Esophagus squamous epithelium (tissue), 5 donors: ENCODE data around the gene FRMPD2. TPM values are rescaled to one million over a fixed set of nuclear protein-coding genes. Genes with fewer than 3 reads are reported as not detected.

Experiments
- DNase-seq: peaks from one replicate; lab custom pipeline; 2025; lab: John Stamatoyannopoulos, UW
- H3K27ac ChIP-seq, 4 donors: fragments of 200-600 bp; sonication (generic); one replicate each; pipeline ENCODE4 v1.5.1; 2016 to 2019; ENCODE audit warnings: mild to moderate bottlenecking in 1 of 4
- H3K27me3 ChIP-seq, 4 donors: fragments of 200-600 bp; sonication (generic); 1 replicate in 3 of 4; 2 replicates in 1 of 4; pipeline versions ENCODE4 v1.5.1 to v1.6.0; 2017 to 2021; ENCODE audit warnings: antibody characterized with exemption in 1 of 4
- H3K36me3 ChIP-seq, 3 donors: fragments of 200-600 bp; sonication (generic); one replicate each; pipeline ENCODE4 v1.5.1; 2016 to 2019
- H3K4me1 ChIP-seq, 3 donors: fragments of 200-600 bp; sonication (generic); one replicate each; pipeline ENCODE4 v1.5.1; 2017 to 2019
- H3K4me3 ChIP-seq, 4 donors: fragments of 200-600 bp; sonication (generic); 1 replicate in 3 of 4; 2 replicates in 1 of 4; pipeline ENCODE4 v1.5.1; 2016 to 2019; ENCODE audit warnings: mild to moderate bottlenecking in 2 of 4, moderate library complexity in 1 of 4
- H3K9me3 ChIP-seq, 3 donors: fragments of 200-600 bp; sonication (generic); one replicate each; pipeline ENCODE4 v1.5.1; 2016 to 2019
- POLR2A ChIP-seq, 4 donors: fragments of 450-650 bp; IDR thresholded peaks; one replicate each; pipeline ENCODE4 v1.6.1; 2017; ENCODE audit warnings: antibody characterized with exemption in 4 of 4, mild to moderate bottlenecking in 4 of 4, moderate library complexity in 3 of 4
- WGBS, 2 donors: methylation state at CpG; one replicate each; pipeline ENCODE4 v1.1.5; 2018; 5-methylcytosine and 5-hydroxymethylcytosine counted together
- intact Hi-C: fragments of 100-400 bp; cut with DNase I; formaldehyde crosslinking; loops from one replicate; pipeline ENCODE4 v1.15.0; 2022
- total RNA-seq, 4 donors: library from RNA; depleted of rRNA; stranded (reverse); fragments of >200 nt; gene quantifications; one replicate each; pipeline ENCODE4 v1.1.0, GENCODE V29; 2016
- TF ChIP-seq, protein P1 (sequence below), 6 experiments: fragments of 450-650 bp in 4 of 6; fragments of 200-600 bp in 2 of 6; sonication (generic) in 2 of 6; IDR thresholded peaks; one replicate each; pipeline ENCODE4 v1.5.1; 2016 to 2019; ENCODE audit warnings: antibody characterized with exemption in 6 of 6, mild to moderate bottlenecking in 4 of 6, moderate library complexity in 4 of 6
- donor health status: DM: yes; HTN: yes; CAD: no.

The FRMPD2 gene
- total RNA-seq, 4 donors from 2014 or later = not detected

DNA sequence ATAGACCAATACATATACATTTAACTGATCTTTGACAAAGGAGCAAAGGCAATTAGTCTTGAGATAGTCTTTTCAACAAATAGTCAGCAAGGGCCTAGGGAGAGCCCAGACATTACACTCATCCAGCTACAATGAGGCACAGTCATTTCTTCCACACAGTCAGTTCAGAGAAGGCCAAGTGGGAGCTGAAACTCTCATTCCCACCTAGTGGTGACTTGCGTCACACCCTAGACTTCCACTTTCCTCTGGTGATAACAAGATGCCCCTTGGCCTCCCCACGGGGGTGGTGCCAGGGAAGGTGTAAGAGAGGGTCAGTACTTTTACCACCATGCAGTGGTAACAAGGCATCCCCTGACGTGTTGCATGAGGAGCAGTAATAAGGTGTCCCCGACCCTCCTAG lies 8.0 kb downstream of the FRMPD2 start:
- Histone ChIP-seq H3K27ac (no peak overlapping the region), H3K27me3 (no peaks in the 10 kb centered on the region), H3K4me1 (no peaks in the 10 kb centered on the region), H3K9me3 (no peaks in the 10 kb centered on the region), H3K36me3 (no peaks in the 10 kb centered on the region), H3K4me3 (no peak overlapping the region)
- intact Hi-C loops = no loop called here
- TF ChIP-seq POLR2A (IDR thresholded peaks at IDR 0.05) = no peak
- TF ChIP-seq, protein P1, sequence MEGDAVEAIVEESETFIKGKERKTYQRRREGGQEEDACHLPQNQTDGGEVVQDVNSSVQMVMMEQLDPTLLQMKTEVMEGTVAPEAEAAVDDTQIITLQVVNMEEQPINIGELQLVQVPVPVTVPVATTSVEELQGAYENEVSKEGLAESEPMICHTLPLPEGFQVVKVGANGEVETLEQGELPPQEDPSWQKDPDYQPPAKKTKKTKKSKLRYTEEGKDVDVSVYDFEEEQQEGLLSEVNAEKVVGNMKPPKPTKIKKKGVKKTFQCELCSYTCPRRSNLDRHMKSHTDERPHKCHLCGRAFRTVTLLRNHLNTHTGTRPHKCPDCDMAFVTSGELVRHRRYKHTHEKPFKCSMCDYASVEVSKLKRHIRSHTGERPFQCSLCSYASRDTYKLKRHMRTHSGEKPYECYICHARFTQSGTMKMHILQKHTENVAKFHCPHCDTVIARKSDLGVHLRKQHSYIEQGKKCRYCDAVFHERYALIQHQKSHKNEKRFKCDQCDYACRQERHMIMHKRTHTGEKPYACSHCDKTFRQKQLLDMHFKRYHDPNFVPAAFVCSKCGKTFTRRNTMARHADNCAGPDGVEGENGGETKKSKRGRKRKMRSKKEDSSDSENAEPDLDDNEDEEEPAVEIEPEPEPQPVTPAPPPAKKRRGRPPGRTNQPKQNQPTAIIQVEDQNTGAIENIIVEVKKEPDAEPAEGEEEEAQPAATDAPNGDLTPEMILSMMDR (IDR thresholded peaks at IDR 0.05) = no peak
- 70 to 100% methylated on average over 3 to 4 of the region's 4 CpGs for WGBS, 2 donors
- DNase-seq = no peak

DNA sequence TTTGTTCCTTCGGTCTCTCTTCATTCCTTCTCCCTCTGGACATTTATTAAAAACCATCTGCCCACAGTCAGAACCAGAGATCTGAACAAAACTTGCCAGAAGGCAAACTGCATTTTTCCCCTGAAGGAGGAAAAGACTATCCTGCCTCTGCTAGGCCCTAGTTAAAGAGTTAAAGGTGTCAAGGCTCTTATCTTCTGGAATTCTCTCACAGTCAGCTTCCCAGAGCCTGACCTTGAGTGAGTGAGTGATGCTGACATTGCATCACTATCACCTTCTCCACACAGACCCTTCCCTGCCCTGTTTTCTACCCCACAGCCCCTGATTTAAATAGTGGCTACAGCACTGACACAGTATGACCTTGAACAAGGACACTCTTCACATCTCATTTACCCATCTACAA lies 16.4 kb downstream of the FRMPD2 start:
- Histone ChIP-seq H3K36me3 (no peaks in the 10 kb centered on the region), H3K4me1 (peaks cover 0 to 14% (median 3%) of the 10 kb centered on the region in 3 donors), H3K9me3 (no peaks in the 10 kb centered on the region), H3K27me3 (no peaks in the 10 kb centered on the region), H3K27ac (no peak overlapping the region), H3K4me3 (no peak overlapping the region)
- WGBS, 2 donors = 92 to 93% methylated on average over 1 of the region's 1 CpG
- DNase-seq = no peak
- intact Hi-C loops = no loop called here
- no peak for TF ChIP-seq POLR2A (IDR thresholded peaks at IDR 0.05)

GRCh38 chr10:48257407-48257961 lies 17.0 kb downstream of the FRMPD2 start:
- no peak overlapping the region for H3K27ac ChIP-seq
- H3K36me3 ChIP-seq = no peaks in the 10 kb centered on the region
- intact Hi-C loops = no loop called here
- H3K4me3 ChIP-seq = no peak overlapping the region
- 72 to 88% methylated on average over 3 of the region's 3 CpGs for whole genome bisulfite sequencing, 2 donors
- no peak for DNase-seq
- no peak for TF ChIP-seq POLR2A (IDR thresholded peaks at IDR 0.05)
- TF ChIP-seq, protein P1 (IDR thresholded peaks at IDR 0.05) = no peak
- H3K9me3 ChIP-seq = no peaks in the 10 kb centered on the region
- H3K4me1 ChIP-seq = peaks cover 0 to 17% (median 4%) of the 10 kb centered on the region in 3 donors
- no peaks in the 10 kb centered on the region for H3K27me3 ChIP-seq

DNA sequence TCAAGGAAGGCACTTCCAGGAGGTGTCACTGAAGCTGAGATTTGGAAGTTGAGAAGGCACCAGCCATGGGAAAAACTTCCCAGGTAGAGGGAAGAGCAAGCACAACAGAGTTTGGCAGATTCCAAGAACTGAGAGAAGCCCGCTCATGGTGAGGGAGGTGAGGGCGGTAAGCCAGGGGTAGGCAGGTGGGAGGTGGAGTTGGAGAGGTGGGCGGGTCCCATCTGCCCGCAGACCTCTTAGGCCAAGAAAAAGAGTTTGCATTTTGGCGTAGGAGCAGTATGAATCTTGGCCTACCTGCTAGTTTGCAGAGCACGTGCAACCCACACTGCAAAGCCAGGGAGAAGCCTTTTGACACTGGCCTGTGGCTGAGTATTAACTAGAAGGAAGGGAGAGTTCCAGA lies 18.8 kb downstream of the FRMPD2 start:
- no peak for DNase-seq
- Histone ChIP-seq H3K27me3 (no peaks in the 10 kb centered on the region), H3K9me3 (no peaks in the 10 kb centered on the region), H3K36me3 (no peaks in the 10 kb centered on the region), H3K4me3 (no peak overlapping the region), H3K27ac (no peak overlapping the region), H3K4me1 (peaks cover 0 to 35% (median 18%) of the 10 kb centered on the region in 3 donors)
- intact Hi-C loops = no loop called here
- 92 to 95% methylated on average over 6 of the region's 6 CpGs for WGBS, 2 donors
- TF ChIP-seq POLR2A (IDR thresholded peaks at IDR 0.05) = no peak
- TF ChIP-seq, protein P1 (IDR thresholded peaks at IDR 0.05) = no peak

DNA sequence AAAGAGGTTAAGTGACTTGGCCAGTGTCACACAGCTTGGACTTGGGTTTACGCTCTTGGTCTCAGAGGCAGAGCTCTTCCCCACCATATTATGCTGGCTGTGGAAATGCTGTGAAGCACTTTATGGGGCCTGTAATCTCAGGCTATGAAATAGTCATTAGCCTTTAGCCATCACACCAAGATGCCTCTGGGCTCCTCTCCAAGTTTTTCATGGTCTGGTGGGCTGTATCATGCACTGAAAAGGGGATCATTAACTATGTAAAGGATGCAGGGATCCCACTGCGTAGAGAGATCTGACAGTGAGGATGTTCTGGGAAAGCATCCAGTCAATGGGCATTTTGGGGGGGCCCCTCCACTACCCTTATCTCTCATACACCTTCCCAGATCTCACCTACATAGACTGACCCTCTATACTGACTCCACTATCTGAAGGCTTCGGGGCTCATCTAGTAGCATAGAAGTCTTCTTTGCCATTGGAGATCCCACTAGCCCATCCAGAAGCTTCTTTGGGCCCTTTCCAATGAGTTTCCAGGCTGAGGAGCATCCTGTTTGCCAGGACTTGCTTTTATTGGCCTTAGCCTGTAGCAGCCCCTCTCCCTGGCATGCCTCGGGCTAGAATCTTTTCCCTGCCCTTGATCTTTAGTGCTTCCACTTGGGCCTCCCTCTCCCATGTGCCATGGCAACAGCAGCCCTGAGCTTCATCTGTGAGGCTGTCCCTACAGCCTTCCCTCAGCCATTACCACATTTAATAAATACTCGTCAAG lies 19.6 kb downstream of the FRMPD2 start:
- Histone ChIP-seq H3K27ac (no peak overlapping the region), H3K4me3 (no peak overlapping the region), H3K27me3 (no peaks in the 10 kb centered on the region), H3K36me3 (no peaks in the 10 kb centered on the region), H3K9me3 (no peaks in the 10 kb centered on the region), H3K4me1 (peaks cover 0 to 36% (median 18%) of the 10 kb centered on the region in 3 donors)
- intact Hi-C loops = no loop called here
- DNase-seq = no peak
- TF ChIP-seq, protein P1 (IDR thresholded peaks at IDR 0.05) = no peak
- no peak for TF ChIP-seq POLR2A (IDR thresholded peaks at IDR 0.05)
- 77 to 90% methylated on average over 4 to 5 of the region's 5 CpGs for WGBS, 2 donors
